H9 (cell line): ENCODE data around the gene KRTAP4-8. TPM values are rescaled to one million over a fixed set of nuclear protein-coding genes. Genes with fewer than 3 reads are reported as not detected.

Source experiments
- DNase-seq: peaks from one replicate; pipeline ENCODE4 v3.0.0-alpha.2; 2017
- H2AFZ ChIP-seq: one replicate; pipeline ENCODE4 v1.6.1; 2013; ENCODE audit warnings: mild to moderate bottlenecking, low read length, control low read depth, moderate library complexity
- H2AK5ac ChIP-seq: 2 replicates; pipeline ENCODE4 v1.6.1; 2013; ENCODE audit warnings: low read length, control low read depth, mixed read lengths; ENCODE audit not compliant: insufficient read length
- H2BK120ac ChIP-seq: one replicate; pipeline ENCODE4 v1.6.1; 2013; ENCODE audit warnings: low read depth, mild to moderate bottlenecking, low read length, control low read depth, inconsistent platforms; ENCODE audit not compliant: poor library complexity, severe bottlenecking
- H2BK12ac ChIP-seq: 2 replicates; pipeline ENCODE4 v1.6.1; 2013; ENCODE audit warnings: low read length, control low read depth, mixed read lengths, low read depth; ENCODE audit not compliant: insufficient read length
- H2BK15ac ChIP-seq: 2 replicates; pipeline ENCODE4 v1.6.1; 2013; ENCODE audit warnings: low read depth, low read length, control low read depth
- H2BK20ac ChIP-seq: one replicate; pipeline ENCODE4 v1.6.1; 2013; ENCODE audit warnings: low read depth, mild to moderate bottlenecking, low read length, control low read depth, inconsistent platforms; ENCODE audit not compliant: poor library complexity, severe bottlenecking
- H2BK5ac ChIP-seq: 2 replicates; pipeline ENCODE4 v1.6.1; 2013; ENCODE audit warnings: low read length, control low read depth, mixed read lengths; ENCODE audit not compliant: insufficient read length
- H3K14ac ChIP-seq: 2 replicates; pipeline ENCODE4 v1.6.1; 2013; ENCODE audit warnings: low read length, control low read depth; ENCODE audit not compliant: insufficient read depth
- H3K18ac ChIP-seq: 2 replicates; pipeline ENCODE4 v1.6.1; 2013; ENCODE audit warnings: low read depth, mild to moderate bottlenecking, mixed read lengths, low read length, control low read depth; ENCODE audit not compliant: insufficient read length
- H3K23ac ChIP-seq: 2 replicates; pipeline ENCODE4 v1.6.1; 2013; ENCODE audit warnings: low read length, control low read depth, mixed read lengths, low read depth; ENCODE audit not compliant: insufficient read length
- H3K23me2 ChIP-seq: 2 replicates; pipeline ENCODE4 v1.6.1; 2013; ENCODE audit warnings: low read depth, mild to moderate bottlenecking, mixed read lengths, low read length, control low read depth; ENCODE audit not compliant: insufficient read length, poor library complexity, severe bottlenecking
- H3K27ac ChIP-seq: 2 replicates; pipeline ENCODE4 v1.5.1; 2013; ENCODE audit warnings: low read length, control low read depth, mixed read lengths, low read depth; ENCODE audit not compliant: insufficient read length
- H3K27me3 ChIP-seq: 2 replicates; pipeline ENCODE4 v1.6.1; 2013; ENCODE audit warnings: low read length, control low read depth, inconsistent platforms; ENCODE audit not compliant: insufficient read depth
- H3K4ac ChIP-seq: 2 replicates; pipeline ENCODE4 v1.6.1; 2013; ENCODE audit warnings: low read depth, mild to moderate bottlenecking, control low read depth, inconsistent platforms, low read length, moderate library complexity
- H3K4me1 ChIP-seq: 2 replicates; pipeline ENCODE4 v1.6.1; 2013; ENCODE audit warnings: low read length, control low read depth, inconsistent platforms; ENCODE audit not compliant: insufficient read depth
- H3K4me2 ChIP-seq: 2 replicates; pipeline ENCODE4 v1.6.1; 2013; ENCODE audit warnings: low read length, control low read depth, mixed read lengths; ENCODE audit not compliant: insufficient read length, insufficient read depth
- H3K56ac ChIP-seq: 2 replicates; pipeline ENCODE4 v1.6.1; 2013; ENCODE audit warnings: low read depth, mild to moderate bottlenecking, mixed read lengths, low read length, control low read depth; ENCODE audit not compliant: insufficient read length
- H3K79me1 ChIP-seq: 2 replicates; pipeline ENCODE4 v1.6.1; 2013; ENCODE audit warnings: low read depth, mild to moderate bottlenecking, moderate library complexity, low read length, control low read depth, inconsistent platforms; ENCODE audit not compliant: insufficient read depth, poor library complexity, severe bottlenecking
- H3K79me2 ChIP-seq: 2 replicates; pipeline ENCODE4 v1.6.1; 2013; ENCODE audit warnings: low read length, control low read depth, inconsistent platforms; ENCODE audit not compliant: insufficient read depth
- H3K9ac ChIP-seq: 2 replicates; pipeline ENCODE4 v1.6.1; 2013; ENCODE audit warnings: low read length, control low read depth, mixed read lengths; ENCODE audit not compliant: insufficient read length; ENCODE audit errors: extremely low read depth
- H3K9me3 ChIP-seq: one replicate; pipeline ENCODE4 v1.6.1; 2013; ENCODE audit warnings: low read depth, low read length, inconsistent platforms; ENCODE audit not compliant: control insufficient read depth
- H3T11ph ChIP-seq: one replicate; pipeline ENCODE4 v1.6.1; 2013; ENCODE audit warnings: mild to moderate bottlenecking, low read length, control low read depth, inconsistent platforms
- H4K20me1 ChIP-seq: one replicate; pipeline ENCODE4 v1.6.1; 2013; ENCODE audit not compliant: control insufficient read depth, insufficient read length, insufficient read depth
- H4K5ac ChIP-seq: 2 replicates; pipeline ENCODE4 v1.6.1; 2013; ENCODE audit warnings: low read depth, mild to moderate bottlenecking, mixed read lengths, low read length, control low read depth; ENCODE audit not compliant: insufficient read length
- H4K8ac ChIP-seq: replicated peaks from 2 replicates; pipeline ENCODE4 v1.6.1; 2013; ENCODE audit warnings: low read length, control low read depth, mixed read lengths, low read depth; ENCODE audit not compliant: insufficient read length
- H4K91ac ChIP-seq: 2 replicates; pipeline ENCODE4 v1.6.1; 2013; ENCODE audit warnings: low read depth, mild to moderate bottlenecking, moderate library complexity, mixed read lengths, low read length, control low read depth; ENCODE audit not compliant: insufficient read length
- H3K27ac Mint-ChIP-seq, 3 experiments: 2 replicates in 2 of 3; 3 replicates in 1 of 3; pipeline ENCODE4 v1.8.0; 2020 to 2021; ENCODE audit warnings: mixed read lengths in 3 of 3, mild to moderate bottlenecking in 1 of 3, moderate library complexity in 1 of 3
- H3K27me3 Mint-ChIP-seq: 2 replicates; pipeline ENCODE4 v1.8.0; 2021; ENCODE audit warnings: low read depth, mild to moderate bottlenecking, moderate library complexity, mixed read lengths
- H3K36me3 Mint-ChIP-seq, 3 experiments: 2 replicates in 2 of 3; 3 replicates in 1 of 3; pipeline ENCODE4 v1.8.0; 2020 to 2021; ENCODE audit warnings: low read depth in 3 of 3, mixed read lengths in 3 of 3; ENCODE audit not compliant: insufficient read depth in 1 of 3
- H3K4me1 Mint-ChIP-seq, 2 experiments: 2 replicates each; pipeline ENCODE4 v1.8.0; 2020; ENCODE audit warnings: mixed read lengths in 2 of 2
- H3K4me3 Mint-ChIP-seq, 2 experiments: 2 replicates in 1 of 2; 3 replicates in 1 of 2; pipeline ENCODE4 v1.8.0; 2020 to 2021; ENCODE audit warnings: mild to moderate bottlenecking in 2 of 2, mixed read lengths in 2 of 2, moderate library complexity in 1 of 2
- H3K9me3 Mint-ChIP-seq, 2 experiments: 2 replicates in 1 of 2; 3 replicates in 1 of 2; pipeline ENCODE4 v1.8.0; 2020; ENCODE audit warnings: mild to moderate bottlenecking in 2 of 2, mixed read lengths in 2 of 2, moderate library complexity in 1 of 2
- CTCF ChIP-seq: fragments of 200-600 bp; sonication (generic); conservative IDR thresholded peaks from 3 replicates; pipeline ENCODE4 v1.8.0; 2021; ENCODE audit warnings: antibody characterized with exemption, mild to moderate bottlenecking
- WGBS: extraction: QIAGEN DNeasy Blood & Tissue Kit; methylation state at CpG from one replicate; pipeline ENCODE4 v1.1.7; 2013; ENCODE audit warnings: missing lambda C conversion rate, low lambda C conversion rate, mixed read lengths; ENCODE audit not compliant: insufficient read length; ENCODE audit errors: extremely low coverage; 5-methylcytosine and 5-hydroxymethylcytosine counted together
- total RNA-seq: library from RNA; stranded (reverse); gene quantifications from 2 replicates; pipeline ENCODE4 v1.2.1, GENCODE V29; 2021

KRTAP4-8 gene
- total RNA-seq, 1 experiment from 2014 or later, result not detected

GRCh38 chr17:41082626-41083025, 15.3 kb downstream of the KRTAP4-8 start:
- Mint-ChIP-seq H3K4me1 (peaks cover 9 to 12% of the 10 kb centered on the region in 2 experiments), H3K27me3 (no peaks in the 10 kb centered on the region; the same call in 1 of the 2 replicates), H3K27ac (no peak overlapping the region), H3K36me3 (no peaks in the 10 kb centered on the region), H3K9me3 (no peaks in the 10 kb centered on the region; a peak in 1 of 5 replicates), H3K4me3 (no peak overlapping the region)
- Histone ChIP-seq H2BK120ac (no peak overlapping the region), H3K79me2 (no peaks in the 10 kb centered on the region), H3K27me3 (no peaks in the 10 kb centered on the region), H2BK15ac (no peak overlapping the region), H3K23ac (no peak overlapping the region), H3T11ph (no peak overlapping the region), H4K8ac (no peak overlapping the region), H3K9ac (no peak overlapping the region), H2AFZ (no peak overlapping the region), H2BK5ac (no peak overlapping the region), H3K18ac (no peak overlapping the region), H2BK20ac (no peak overlapping the region), H3K56ac (no peak overlapping the region), H3K14ac (no peak overlapping the region), H3K9me3 (no peaks in the 10 kb centered on the region), H3K4me1 (no peaks in the 10 kb centered on the region), H4K20me1 (no peaks in the 10 kb centered on the region), H2AK5ac (no peak overlapping the region), H3K79me1 (no peaks in the 10 kb centered on the region), H3K23me2 (no peaks in the 10 kb centered on the region), H3K4ac (no peak overlapping the region), H4K5ac (no peak overlapping the region), H4K91ac (no peak overlapping the region), H3K4me2 (no peak overlapping the region), H3K27ac (no peak overlapping the region), H2BK12ac (no peak overlapping the region)
- no CpG with 5 or more reads among the region's 4 CpGs for WGBS
- no peak for TF ChIP-seq CTCF
- DNase-seq, result no peak
